Omental fat pad (tissue), 4 donors: Measurements from ENCODE around the gene NME4. TPM values are rescaled to one million over a fixed set of nuclear protein-coding genes. Genes with fewer than 3 reads are reported as not detected.
A peak's percentile ranks its signal among the peaks of the same experiment; 100 is the strongest.

Experiments used
- ATAC-seq: fragments of 150-250 bp; one replicate; pipeline ENCODE4 v1.9.1; 2016; ENCODE audit warnings: mild to moderate bottlenecking, moderate library complexity; ENCODE audit not compliant: low FRiP score
- DNase-seq: peaks from one replicate; pipeline ENCODE4 v3.0.0-alpha.2; 2019; ENCODE audit warnings: low spot score
- total RNA-seq, 4 donors: library from RNA; depleted of rRNA; stranded (reverse); fragments of >200 nt; gene quantifications; one replicate each; pipeline ENCODE4 v1.1.0, GENCODE V29; 2016
- TF ChIP-seq, protein P1 (sequence below), 3 donors: fragments of 450-650 bp; IDR thresholded peaks; one replicate each; pipeline ENCODE4 v1.5.1; 2016 to 2017; ENCODE audit warnings: antibody characterized with exemption in 3 of 3, mild to moderate bottlenecking in 3 of 3, moderate library complexity in 2 of 3

Gene NME4
- total RNA-seq, 4 donors from 2014 or later: 49.5 to 115 (median 79.3) TPM

DNA sequence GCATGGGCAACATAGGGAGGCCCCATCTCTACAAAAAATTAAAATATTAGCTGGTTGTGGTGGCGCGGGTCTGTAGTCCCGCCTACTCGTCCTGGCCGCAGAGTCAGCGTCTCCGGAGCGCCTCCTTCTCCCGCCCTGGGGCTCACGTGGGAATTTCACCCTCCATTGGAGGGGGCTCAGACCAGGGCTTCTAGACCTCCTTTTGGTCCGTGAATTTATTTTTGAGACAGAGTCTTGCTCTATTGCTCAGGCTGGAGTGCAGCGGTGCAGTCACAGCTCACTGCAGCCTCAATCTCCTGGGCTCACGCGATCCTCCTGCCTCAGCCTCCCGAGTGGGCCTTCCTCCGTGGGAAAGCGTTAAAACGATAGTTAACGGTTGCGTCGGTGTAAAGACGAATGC, 394 bp upstream of the NME4 start:
- ATAC-seq (peak; percentile 22), DNase-seq (no peak)
- TF ChIP-seq, protein P1, sequence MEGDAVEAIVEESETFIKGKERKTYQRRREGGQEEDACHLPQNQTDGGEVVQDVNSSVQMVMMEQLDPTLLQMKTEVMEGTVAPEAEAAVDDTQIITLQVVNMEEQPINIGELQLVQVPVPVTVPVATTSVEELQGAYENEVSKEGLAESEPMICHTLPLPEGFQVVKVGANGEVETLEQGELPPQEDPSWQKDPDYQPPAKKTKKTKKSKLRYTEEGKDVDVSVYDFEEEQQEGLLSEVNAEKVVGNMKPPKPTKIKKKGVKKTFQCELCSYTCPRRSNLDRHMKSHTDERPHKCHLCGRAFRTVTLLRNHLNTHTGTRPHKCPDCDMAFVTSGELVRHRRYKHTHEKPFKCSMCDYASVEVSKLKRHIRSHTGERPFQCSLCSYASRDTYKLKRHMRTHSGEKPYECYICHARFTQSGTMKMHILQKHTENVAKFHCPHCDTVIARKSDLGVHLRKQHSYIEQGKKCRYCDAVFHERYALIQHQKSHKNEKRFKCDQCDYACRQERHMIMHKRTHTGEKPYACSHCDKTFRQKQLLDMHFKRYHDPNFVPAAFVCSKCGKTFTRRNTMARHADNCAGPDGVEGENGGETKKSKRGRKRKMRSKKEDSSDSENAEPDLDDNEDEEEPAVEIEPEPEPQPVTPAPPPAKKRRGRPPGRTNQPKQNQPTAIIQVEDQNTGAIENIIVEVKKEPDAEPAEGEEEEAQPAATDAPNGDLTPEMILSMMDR (IDR thresholded peaks at IDR 0.05): no peak

- DNase-seq (no peak), ATAC-seq (no peak)
- TF ChIP-seq, protein P1 (IDR thresholded peaks at IDR 0.05): no peak
Measured at GRCh38 chr16:397736-398332, 835 bp downstream of the NME4 start.

DNA sequence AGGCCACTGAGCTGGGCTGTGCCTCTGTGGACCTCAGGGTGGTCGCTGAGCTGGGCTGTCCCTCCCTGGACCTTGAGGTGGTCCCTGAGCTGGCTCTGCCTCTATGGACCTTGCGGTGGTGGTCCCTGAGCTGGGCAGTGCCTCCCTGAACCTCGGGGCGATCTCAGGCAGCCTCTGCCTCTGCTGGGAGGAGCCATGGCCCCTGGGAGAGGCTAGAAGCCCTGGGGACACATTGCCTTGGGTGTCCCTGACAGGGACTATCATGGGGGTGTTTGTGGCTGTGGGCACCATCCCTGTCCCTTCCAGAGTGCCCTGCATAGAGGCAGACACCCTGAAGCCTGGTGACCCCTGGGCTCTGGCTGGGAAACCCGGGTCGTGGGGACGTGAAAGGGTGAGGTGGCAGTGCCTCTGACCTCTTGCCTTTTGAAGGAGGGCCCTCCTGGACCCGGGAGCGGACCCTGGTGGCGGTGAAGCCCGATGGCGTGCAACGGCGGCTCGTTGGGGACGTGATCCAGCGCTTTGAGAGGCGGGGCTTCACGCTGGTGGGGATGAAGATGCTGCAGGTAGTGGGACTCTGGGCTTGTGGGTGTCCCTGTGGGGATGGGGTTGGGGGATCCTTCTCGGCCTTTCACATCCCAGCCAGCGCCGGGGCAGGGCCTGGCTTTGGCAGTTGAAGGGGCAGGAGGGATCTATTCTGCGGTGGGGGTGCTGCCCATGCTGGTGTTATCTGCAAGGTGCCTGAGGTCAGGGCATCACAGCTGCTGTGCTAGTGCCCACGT, 1.8 kb downstream of the NME4 start:
- ATAC-seq (no peak), DNase-seq (no peak)
- TF ChIP-seq, protein P1 (IDR thresholded peaks at IDR 0.05): no peak

DNA sequence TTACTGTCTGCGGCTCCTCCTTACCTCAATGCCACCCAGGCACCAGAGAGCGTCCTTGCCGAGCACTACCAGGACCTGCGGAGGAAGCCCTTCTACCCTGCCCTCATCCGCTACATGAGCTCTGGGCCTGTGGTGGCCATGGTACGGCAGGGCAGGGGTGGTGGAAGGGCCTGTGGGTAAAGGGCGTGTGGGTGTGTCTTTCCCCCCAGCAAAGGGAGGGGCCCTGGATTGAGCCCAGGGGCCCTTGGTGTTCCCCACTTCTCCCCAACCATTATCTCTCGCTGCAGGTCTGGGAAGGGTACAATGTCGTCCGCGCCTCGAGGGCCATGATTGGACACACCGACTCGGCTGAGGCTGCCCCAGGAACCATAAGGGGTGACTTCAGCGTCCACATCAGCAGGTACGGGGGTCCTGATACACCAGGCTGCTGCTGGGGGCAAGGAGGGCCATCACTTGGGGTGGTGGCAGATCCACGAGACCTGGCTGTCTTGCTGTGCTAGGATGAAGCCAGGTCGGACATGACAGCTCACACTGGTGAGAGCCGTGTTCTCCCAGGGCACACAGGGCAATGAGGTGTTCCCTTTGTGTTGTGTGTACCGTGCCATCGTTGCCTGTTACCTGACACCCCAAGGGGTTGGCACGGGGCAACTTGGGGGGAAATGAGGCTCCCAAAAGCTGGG, 2.5 kb downstream of the NME4 start:
- TF ChIP-seq, protein P1 (IDR thresholded peaks at IDR 0.05): no peak
- no peak for ATAC-seq
- no peak for DNase-seq

DNA sequence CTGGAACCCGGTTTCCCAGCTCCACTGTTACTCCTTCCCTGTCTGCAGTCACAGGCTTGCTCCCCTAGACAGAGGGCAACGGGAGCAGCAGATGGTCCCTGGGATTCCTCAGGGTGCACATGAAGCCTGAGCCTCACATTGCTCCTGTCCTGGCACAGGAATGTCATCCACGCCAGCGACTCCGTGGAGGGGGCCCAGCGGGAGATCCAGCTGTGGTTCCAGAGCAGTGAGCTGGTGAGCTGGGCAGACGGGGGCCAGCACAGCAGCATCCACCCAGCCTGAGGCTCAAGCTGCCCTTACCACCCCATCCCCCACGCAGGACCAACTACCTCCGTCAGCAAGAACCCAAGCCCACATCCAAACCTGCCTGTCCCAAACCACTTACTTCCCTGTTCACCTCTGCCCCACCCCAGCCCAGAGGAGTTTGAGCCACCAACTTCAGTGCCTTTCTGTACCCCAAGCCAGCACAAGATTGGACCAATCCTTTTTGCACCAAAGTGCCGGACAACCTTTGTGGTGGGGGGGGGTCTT, 3.1 kb downstream of the NME4 start:
- no peak for ATAC-seq
- TF ChIP-seq, protein P1 (IDR thresholded peaks at IDR 0.05): no peak
- no peak for DNase-seq

GRCh38 chr16:401468-402348, 4.7 kb downstream of the NME4 start, which contains the start of gene DECR2:
Gene DECR2 (plus strand): TSS chr16:401885. CDS start chr16:401964, 79 bp downstream.
- ATAC-seq: peak; percentile 76
- TF ChIP-seq, protein P1 (IDR thresholded peaks at IDR 0.05): no peak
- DNase-seq: peak; percentile 98
